CD4-positive, alpha-beta T cell (primary cell): ENCODE results near the gene KRTAP13-3. TPM values are rescaled to one million over a fixed set of nuclear protein-coding genes. Genes with fewer than 3 reads are reported as not detected.
A peak's percentile ranks its signal among the peaks of the same experiment; 100 is the strongest.

Experiments used
- ATAC-seq: fragments of 200-7000 bp; cut with Tn5 transposase; one replicate; pipeline ENCODE4 v1.10.0; 2022; ENCODE audit warnings: mild to moderate bottlenecking; ENCODE audit not compliant: poor library complexity
- CTCF ChIA-PET: fragments of 350-600 bp; sonication (Branson Sonifier 250); formaldehyde crosslinking; loops from one replicate; lab custom pipeline; 2021; ENCODE audit warnings: antibody characterized with exemption, inconsistent platforms; lab: Charles Lee
- POLR2A ChIA-PET: fragments of 350-600 bp; sonication (Branson Sonifier 250); formaldehyde crosslinking; loops from one replicate; lab custom pipeline; 2021; ENCODE audit warnings: antibody characterized with exemption, inconsistent platforms; lab: Charles Lee
- DNase-seq, 14 experiments: peaks; one replicate each; pipeline ENCODE4 v3.0.0-alpha.2; 2013 to 2020; ENCODE audit warnings: mixed read lengths in 2 of 14
- H3K27ac ChIP-seq, 2 donors: one replicate each; pipeline versions ENCODE4 v1.5.1 to v1.7.0; 2013; ENCODE audit warnings: low read length in 2 of 2, low read depth in 1 of 2, mild to moderate bottlenecking in 1 of 2
- H3K27me3 ChIP-seq, 2 experiments: 1 replicate in 1 of 2; 2 replicates in 1 of 2; pipeline versions ENCODE4 v1.6.1 to v1.7.0; 2013; ENCODE audit warnings: low read length in 2 of 2, control low read depth in 1 of 2, mild to moderate bottlenecking in 1 of 2, moderate library complexity in 1 of 2; ENCODE audit not compliant: insufficient read depth in 2 of 2, control insufficient read depth in 1 of 2
- H3K36me3 ChIP-seq: one replicate; pipeline ENCODE4 v1.6.1; 2013; ENCODE audit warnings: low read length, control low read depth; ENCODE audit not compliant: insufficient read depth
- H3K4me1 ChIP-seq: one replicate; pipeline ENCODE4 v1.6.1; 2013; ENCODE audit warnings: low read length, control low read depth; ENCODE audit not compliant: insufficient read depth
- H3K4me3 ChIP-seq: one replicate; pipeline ENCODE4 v1.5.1; 2013; ENCODE audit warnings: mild to moderate bottlenecking, low read length, moderate library complexity
- H3K9me3 ChIP-seq, 2 experiments: 1 replicate in 1 of 2; 2 replicates in 1 of 2; pipeline versions ENCODE4 v1.6.1 to v1.7.0; 2013; ENCODE audit warnings: low read length in 2 of 2, mild to moderate bottlenecking in 2 of 2, control low read depth in 1 of 2, moderate library complexity in 1 of 2; ENCODE audit not compliant: control insufficient read depth in 1 of 2, insufficient read depth in 1 of 2
- H3K27ac Mint-ChIP-seq: one replicate; pipeline ENCODE4 v1.8.0; 2020; ENCODE audit warnings: mixed read lengths
- H3K27me3 Mint-ChIP-seq: one replicate; pipeline ENCODE4 v1.8.0; 2021; ENCODE audit warnings: mixed read lengths
- H3K36me3 Mint-ChIP-seq: one replicate; pipeline ENCODE4 v1.8.0; 2021; ENCODE audit warnings: low read depth, mixed read lengths
- H3K4me1 Mint-ChIP-seq: one replicate; pipeline ENCODE4 v1.8.0; 2021; ENCODE audit warnings: low read depth, mixed read lengths
- H3K4me3 Mint-ChIP-seq: one replicate; pipeline ENCODE4 v1.8.0; 2020; ENCODE audit warnings: mild to moderate bottlenecking, mixed read lengths
- H3K9me3 Mint-ChIP-seq: one replicate; pipeline ENCODE4 v1.8.0; 2020; ENCODE audit warnings: mixed read lengths
- intact Hi-C, 2 experiments: fragments of 100-400 bp; cut with DNase I in 1 of 2; cut with micrococcal nuclease in 1 of 2; formaldehyde crosslinking; loops; one replicate each; pipeline versions ENCODE4 v1.15.1 to v1.9.0; 2023 to 2025; cut with DNase I, micrococcal nuclease
- total RNA-seq, 174 experiments: library from RNA in 2 of 174; stranded (reverse) in 2 of 174; gene quantifications; one replicate each; pipeline ENCODE4 v1.2.3 and lab custom pipeline; 2021 to 2026
- TF ChIP-seq, protein P1 (sequence below): fragments of 200-600 bp; IDR thresholded peaks from one replicate; pipeline ENCODE4 v1.8.0; 2022; ENCODE audit warnings: antibody characterized with exemption, mild to moderate bottlenecking

Gene KRTAP13-3
- total RNA-seq, 2 experiments from 2014 or later: not detected

DNA sequence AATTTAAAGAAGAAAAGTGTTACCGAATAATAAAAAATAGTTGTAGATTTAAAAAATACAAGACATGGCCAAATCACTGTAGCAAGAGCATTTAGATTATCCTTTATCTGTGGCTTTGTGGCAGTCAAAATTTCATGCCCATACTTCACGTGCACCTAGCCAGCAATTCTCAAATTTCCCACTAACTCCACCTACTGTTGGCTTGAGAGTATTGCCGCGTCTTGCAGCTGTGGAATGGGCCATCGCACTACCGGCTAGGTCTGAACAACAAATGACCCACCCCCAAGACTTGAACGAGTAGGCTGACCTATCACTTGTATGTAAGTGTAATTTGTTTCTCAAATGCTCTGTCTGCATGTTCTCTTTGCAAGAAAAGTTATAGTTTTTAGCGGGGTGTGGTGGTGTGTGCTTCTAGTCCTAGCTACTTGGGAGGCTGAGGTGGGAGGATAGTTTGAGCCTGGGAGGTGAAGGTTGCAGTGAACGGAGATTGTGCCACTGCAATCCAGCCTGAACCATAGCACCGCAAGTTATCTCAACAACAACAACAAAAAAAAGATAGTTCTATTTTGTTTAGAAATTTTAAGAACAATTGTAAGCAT, 8.4 kb upstream of the KRTAP13-3 start:
- H3K4me1 Mint-ChIP-seq: no peaks in the 10 kb centered on the region
- peaks cover 9% of the 10 kb centered on the region for H3K27me3 Mint-ChIP-seq
- H3K27ac Mint-ChIP-seq: no peak overlapping the region
- no peaks in the 10 kb centered on the region for H3K36me3 Mint-ChIP-seq
- ATAC-seq: no peak
- Histone ChIP-seq H3K27ac (no peak overlapping the region), H3K9me3 (peaks cover 0 to 7% of the 10 kb centered on the region in 2 experiments), H3K4me3 (no peak overlapping the region), H3K4me1 (no peaks in the 10 kb centered on the region), H3K27me3 (peaks cover 0 to 4% of the 10 kb centered on the region in 2 experiments), H3K36me3 (no peaks in the 10 kb centered on the region)
- ChIA-PET CTCF (no interaction called here), POLR2A (no interaction called here)
- intact Hi-C loops: no loop called here
- H3K4me3 Mint-ChIP-seq: no peak overlapping the region
- no peaks in the 10 kb centered on the region for H3K9me3 Mint-ChIP-seq
- TF ChIP-seq, protein P1, sequence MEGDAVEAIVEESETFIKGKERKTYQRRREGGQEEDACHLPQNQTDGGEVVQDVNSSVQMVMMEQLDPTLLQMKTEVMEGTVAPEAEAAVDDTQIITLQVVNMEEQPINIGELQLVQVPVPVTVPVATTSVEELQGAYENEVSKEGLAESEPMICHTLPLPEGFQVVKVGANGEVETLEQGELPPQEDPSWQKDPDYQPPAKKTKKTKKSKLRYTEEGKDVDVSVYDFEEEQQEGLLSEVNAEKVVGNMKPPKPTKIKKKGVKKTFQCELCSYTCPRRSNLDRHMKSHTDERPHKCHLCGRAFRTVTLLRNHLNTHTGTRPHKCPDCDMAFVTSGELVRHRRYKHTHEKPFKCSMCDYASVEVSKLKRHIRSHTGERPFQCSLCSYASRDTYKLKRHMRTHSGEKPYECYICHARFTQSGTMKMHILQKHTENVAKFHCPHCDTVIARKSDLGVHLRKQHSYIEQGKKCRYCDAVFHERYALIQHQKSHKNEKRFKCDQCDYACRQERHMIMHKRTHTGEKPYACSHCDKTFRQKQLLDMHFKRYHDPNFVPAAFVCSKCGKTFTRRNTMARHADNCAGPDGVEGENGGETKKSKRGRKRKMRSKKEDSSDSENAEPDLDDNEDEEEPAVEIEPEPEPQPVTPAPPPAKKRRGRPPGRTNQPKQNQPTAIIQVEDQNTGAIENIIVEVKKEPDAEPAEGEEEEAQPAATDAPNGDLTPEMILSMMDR: no peak
- DNase-seq: peak in 3 of 14 experiments; percentile 6 to 11 (median 9)

DNA sequence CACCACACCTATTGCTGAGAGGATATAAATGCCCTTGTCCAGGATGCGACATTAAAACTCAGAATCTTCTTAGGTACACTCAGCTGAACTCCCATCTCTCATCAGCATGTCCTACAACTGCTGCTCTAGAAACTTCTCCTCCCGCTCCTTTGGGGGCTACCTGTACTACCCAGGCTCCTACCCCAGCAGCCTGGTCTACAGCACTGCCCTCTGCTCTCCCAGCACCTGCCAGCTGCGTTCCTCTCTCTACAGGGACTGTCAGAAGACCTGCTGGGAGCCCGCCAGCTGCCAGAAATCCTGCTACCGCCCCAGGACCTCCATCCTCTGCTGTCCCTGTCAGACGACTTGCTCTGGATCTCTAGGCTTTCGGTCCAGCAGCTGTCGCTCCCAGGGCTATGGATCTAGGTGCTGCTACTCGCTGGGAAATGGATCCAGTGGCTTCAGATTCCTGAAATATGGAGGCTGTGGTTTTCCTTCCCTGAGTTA, 4.5 kb upstream of the KRTAP13-3 start, which contains the start of gene KRTAP13-4:
TSS of gene KRTAP13-4 (plus strand) at position 51 of the 486 bp plus-strand sequence. CDS start at position 107, 56 bp downstream.
- ATAC-seq (no peak), DNase-seq (no peak)
- TF ChIP-seq, protein P1: no peak
- Mint-ChIP-seq H3K27ac (no peak within 1 kb of the TSS), H3K36me3 (no peaks in the 10 kb centered on the region), H3K4me1 (no peaks in the 10 kb centered on the region), H3K4me3 (no peak within 1 kb of the TSS), H3K9me3 (no peaks in the 10 kb centered on the region), H3K27me3 (peaks cover 8% of the 10 kb centered on the region)
- H3K4me1 ChIP-seq: no peaks in the 10 kb centered on the region
- peaks cover 0 to 4% of the 10 kb centered on the region in 2 experiments for H3K27me3 ChIP-seq
- ChIA-PET POLR2A (no interaction called here), CTCF (no interaction called here)
- no peak within 1 kb of the TSS for H3K27ac ChIP-seq
- intact Hi-C loops: no loop called here
- H3K9me3 ChIP-seq: peaks cover 0 to 4% of the 10 kb centered on the region in 2 experiments
- H3K36me3 ChIP-seq: no peaks in the 10 kb centered on the region
- no peak within 1 kb of the TSS for H3K4me3 ChIP-seq

DNA sequence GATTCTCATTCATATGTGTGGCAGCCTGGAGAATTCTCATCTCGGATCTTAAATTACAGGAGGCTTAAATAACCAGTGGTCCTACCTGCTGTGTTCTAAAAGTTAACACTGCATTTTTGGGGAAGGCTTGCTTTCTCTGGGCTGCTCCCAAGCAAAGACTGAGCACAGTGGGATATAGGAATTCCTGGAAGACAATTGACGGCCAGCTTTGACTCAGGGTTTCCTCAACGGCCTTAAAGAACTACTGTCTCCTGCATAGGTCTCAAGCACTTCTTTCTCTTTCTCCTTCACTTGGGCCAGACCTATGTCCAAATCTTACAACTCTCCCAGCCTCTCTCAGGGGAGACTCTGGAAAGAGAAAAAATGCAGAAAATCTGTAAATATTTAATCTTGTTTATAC, 1.0 kb upstream of the KRTAP13-3 start:
- no peaks in the 10 kb centered on the region for H3K4me1 Mint-ChIP-seq
- H3K4me3 Mint-ChIP-seq: no peak overlapping the region
- ChIA-PET CTCF (no interaction called here), POLR2A (no interaction called here)
- H3K27me3 ChIP-seq: peaks cover 0 to 2% of the 10 kb centered on the region in 2 experiments
- H3K9me3 Mint-ChIP-seq: peaks cover 3% of the 10 kb centered on the region
- DNase-seq: no peak
- TF ChIP-seq, protein P1: no peak
- H3K4me1 ChIP-seq: no peaks in the 10 kb centered on the region
- peaks cover 4% of the 10 kb centered on the region for H3K27me3 Mint-ChIP-seq
- H3K27ac ChIP-seq: no peak overlapping the region
- H3K36me3 Mint-ChIP-seq: no peaks in the 10 kb centered on the region
- no peak overlapping the region for H3K27ac Mint-ChIP-seq
- H3K36me3 ChIP-seq: no peaks in the 10 kb centered on the region
- no peak overlapping the region for H3K4me3 ChIP-seq
- H3K9me3 ChIP-seq: peaks cover 0 to 4% of the 10 kb centered on the region in 2 experiments
- intact Hi-C loops: no loop called here
- ATAC-seq: no peak
